PC-3 (cell line): ENCODE results near the gene PLCL2.

Source experiments
- CTCF ChIP-seq: fragments of 300-600 bp; sonication (generic); conservative IDR thresholded peaks from 2 replicates; pipeline ENCODE4 v1.5.1; 2017; ENCODE audit warnings: antibody characterized with exemption, low read depth, mild to moderate bottlenecking, low read length
- EZH2phosphoT487 ChIP-seq: fragments of 300-600 bp; sonication (generic); IDR thresholded peaks from 2 replicates; pipeline ENCODE4 v1.6.1; 2018; ENCODE audit warnings: mild to moderate bottlenecking, antibody characterized with exemption, low read length, borderline replicate concordance

DNA sequence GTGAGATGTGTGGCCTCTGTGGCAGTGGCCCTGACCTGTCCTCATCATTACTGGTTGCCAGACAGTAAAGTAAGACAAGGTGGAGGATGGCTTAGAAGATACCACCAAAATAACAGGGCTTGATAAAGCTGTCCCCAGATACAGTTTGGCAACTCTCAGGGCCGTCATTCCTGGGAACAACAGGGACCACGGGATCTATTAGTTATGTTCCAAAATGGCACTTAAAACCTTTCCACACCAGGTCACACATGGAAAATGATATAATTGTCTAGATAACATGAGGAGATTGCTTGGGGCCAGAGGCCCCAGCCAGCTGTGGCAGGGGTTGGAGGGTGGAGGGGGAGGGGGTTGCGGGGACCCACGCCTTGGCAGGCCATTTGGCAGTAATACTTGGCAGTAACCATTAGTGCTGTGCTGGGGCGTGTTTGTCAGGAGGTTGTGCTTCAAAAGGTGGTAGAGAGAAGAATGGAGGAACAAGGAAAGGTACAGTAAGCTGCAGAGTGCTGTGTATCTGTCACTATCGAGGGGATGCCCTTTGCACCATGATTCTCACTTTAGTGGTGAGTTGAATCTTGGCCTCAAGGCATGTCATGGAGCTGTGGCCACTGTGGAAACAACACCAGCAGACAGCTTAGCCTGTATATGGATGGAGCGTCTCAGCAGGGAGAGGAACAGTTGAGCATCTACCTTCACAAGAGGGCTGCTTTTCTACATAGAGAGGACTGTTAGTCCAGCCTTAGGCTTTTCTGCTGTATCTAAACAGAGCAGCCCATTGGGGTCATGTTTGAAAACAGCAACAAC, 14.0 kb downstream of the PLCL2 start:
- no peak for TF ChIP-seq EZH2phosphoT487
- no peak for TF ChIP-seq CTCF
